HepG2 (cell line): Measurements from ENCODE around the gene BAMBI.

ENCODE experiments used
- EZH2 ChIP-seq: conservative IDR thresholded peaks from 2 replicates; pipeline ENCODE4 v1.6.1; 2012; ENCODE audit warnings: mild to moderate bottlenecking, low read depth, low read length, moderate library complexity
- ZNF121 ChIP-seq: sonication (generic); formaldehyde crosslinking; IDR thresholded peaks from 2 replicates; pipeline ENCODE4 v1.5.0; 2020; ENCODE audit warnings: mild to moderate bottlenecking, missing genetic modification reagents

GRCh38 chr10:28686835-28687682 lies 9.7 kb downstream of the BAMBI start:
- TF ChIP-seq ZNF121 (CRISPR knock-in tag) (no peak), EZH2 (no peak)
